ENCODE measurements around the gene STIM1. TPM values are rescaled to one million over a fixed set of nuclear protein-coding genes. Genes with fewer than 3 reads are reported as not detected.
A peak's percentile ranks its signal among the peaks of the same experiment; 100 is the strongest.

STIM1 gene
- total and polyA plus RNA-seq, 10 of the 15 experiments (the other 5 are each of a cell fraction or from before 2014, with no cell fraction given), result 8.6 to 57.7 (median 29.3) TPM

GRCh38 chr11:4095509-4096230 is 240.2 kb downstream of the STIM1 start:
- H3K4me2 ChIP-seq (ENCODE audit: control insufficient read depth, insufficient read depth), result peak overlapping the region; percentile 56
- DNase-seq (ENCODE audit: low read depth, low spot score), result no peak
- peaks cover 8% of the 10 kb centered on the region for H3K4me1 ChIP-seq (ENCODE audit: control insufficient read depth, insufficient read depth, low read length)
- in situ Hi-C loops (cut with MboI) (no loop called here), intact Hi-C loops (cut with micrococcal nuclease; ENCODE audit: unreplicated experiment) (no loop called here)
- WGBS (ENCODE audit: insufficient coverage, insufficient replicate concordance, low lambda C conversion rate, missing lambda C conversion rate), result 0% methylated on average over 10 of the region's 10 CpGs
- H3K9me3 ChIP-seq (replicated peaks; ENCODE audit: control insufficient read depth, insufficient read depth, low read length), result no peaks in the 10 kb centered on the region
- H3K9ac ChIP-seq (ENCODE audit: control insufficient read depth, insufficient read depth, low read length), result peak overlapping the region; percentile 96
- BruUV-seq (replicated peaks), result no TSS peak
- no peak for FAIRE-seq
- SMC1A ChIA-PET (ENCODE audit: uncharacterized antibody, unreplicated experiment), result interaction anchor here (1.0 to 1.8 kb wide), 3 partner anchors 10 to 246 kb away, joined by 3 to 5 read pairs (median 3); no protein-coding TSS in a partner anchor
- CTCF ChIA-PET, result interaction anchor here (0.7 to 2.8 kb wide), 4 partner anchors 23 to 548 kb away, joined by 3 to 12 read pairs (median 4); partner anchors contain the start of gene OR51E1
- POLR2A ChIA-PET, result no interaction called here
- peak overlapping the region; percentile 90 for H3K4me3 ChIP-seq
- TF ChIP-seq MAX (IDR thresholded peaks at IDR 0.05; ENCODE audit: low read depth, low read length) (no peak), ZZZ3 (IDR thresholded peaks at IDR 0.05; ENCODE audit: control insufficient read depth, insufficient read length, low read depth) (no peak), YY1 (IDR thresholded peaks at IDR 0.05; ENCODE audit: low read depth, low read length) (0 out of 2 replicates have a peak, but pooled peaks have one; percentile 21), IKZF2 (IDR thresholded peaks at IDR 0.05) (no peak), E2F8 (IDR thresholded peaks at IDR 0.05; ENCODE audit: low read depth, partially characterized antibody) (no peak), SUPT20H (IDR thresholded peaks at IDR 0.05; ENCODE audit: borderline replicate concordance, control insufficient read depth, low read depth, low read length) (no peak), HSF1 (IDR thresholded peaks at IDR 0.05; ENCODE audit: low read depth, low read length) (no peak)
- H4K20me1 ChIP-seq (ENCODE audit: control insufficient read depth, insufficient read depth), result no peaks in the 10 kb centered on the region
- H3K27ac ChIP-seq (ENCODE audit: control insufficient read depth, insufficient read depth), result peak overlapping the region; percentile 95
- H3K79me2 ChIP-seq (ENCODE audit: control insufficient read depth, insufficient read depth, low read length), result peaks cover 64% of the 10 kb centered on the region
- peaks cover 5 to 7% of the 10 kb centered on the region in 2 experiments; a peak in 2 of 4 replicates for H3K36me3 ChIP-seq (ENCODE audit: control insufficient read depth in 2 of 2, insufficient read depth in 2 of 2, low read length in 1 of 2)
- ATAC-seq, result peak; percentile 39
- RAD21 ChIA-PET (ENCODE audit: unreplicated experiment), result interaction anchor here (0.9 to 3.0 kb wide), 4 partner anchors 22 to 247 kb away, joined by 3 to 9 read pairs (median 4); partner anchors contain the start of gene STIM1
- H3K27me3 ChIP-seq (replicated peaks in 1 of 2; ENCODE audit: control insufficient read depth in 2 of 2, insufficient read depth in 2 of 2, low read length in 1 of 2), result no peaks in the 10 kb centered on the region
- peak overlapping the region; percentile 95 for H2AFZ ChIP-seq (ENCODE audit: control insufficient read depth, low read depth, low read length)

All from GM12878 (cell line).